CD4-positive, alpha-beta memory T cell (primary cell): ENCODE measurements around the gene ADCY9. TPM values are rescaled to one million over a fixed set of nuclear protein-coding genes. Genes with fewer than 3 reads are reported as not detected.

Source experiments
- CTCF ChIA-PET: fragments of 350-600 bp; sonication (Branson Sonifier 250); formaldehyde crosslinking; loops from one replicate; lab custom pipeline; 2021; ENCODE audit warnings: inconsistent platforms; ENCODE audit not compliant: partially characterized antibody; lab: Charles Lee
- POLR2A ChIA-PET: fragments of 350-600 bp; sonication (Branson Sonifier 250); formaldehyde crosslinking; loops from one replicate; lab custom pipeline; 2021; ENCODE audit not compliant: partially characterized antibody; lab: Charles Lee
- DNase-seq, 5 donors: peaks; one replicate each; pipeline versions ENCODE4 v3.0.0 to v3.0.0-alpha.2; 2020 to 2022; ENCODE audit warnings: mixed read lengths in 1 of 5
- H3K27ac ChIP-seq: one replicate; pipeline ENCODE4 v1.7.0; 2013; ENCODE audit warnings: low read depth, low read length
- H3K27me3 ChIP-seq: 2 replicates; pipeline ENCODE4 v1.7.0; 2013; ENCODE audit warnings: mild to moderate bottlenecking, low read length, moderate library complexity; ENCODE audit not compliant: insufficient read depth
- H3K36me3 ChIP-seq: 2 replicates; pipeline ENCODE4 v1.7.0; 2013; ENCODE audit warnings: mild to moderate bottlenecking, low read length, moderate library complexity; ENCODE audit not compliant: insufficient read depth
- H3K4me1 ChIP-seq: 2 replicates; pipeline ENCODE4 v1.7.0; 2013; ENCODE audit warnings: mild to moderate bottlenecking, low read length, moderate library complexity; ENCODE audit not compliant: insufficient read depth
- H3K4me3 ChIP-seq, 2 donors: one replicate each; pipeline ENCODE4 v1.7.0; 2013; ENCODE audit warnings: low read length in 2 of 2, mild to moderate bottlenecking in 1 of 2
- H3K9me3 ChIP-seq, 2 donors: one replicate each; pipeline ENCODE4 v1.7.0; 2013; ENCODE audit warnings: low read length in 2 of 2, control low read depth in 1 of 2; ENCODE audit not compliant: control insufficient read depth in 1 of 2
- H3K27ac Mint-ChIP-seq, 7 donors: one replicate each; pipeline ENCODE4 v1.8.0; 2020 to 2021; ENCODE audit warnings: mixed read lengths in 7 of 7, mild to moderate bottlenecking in 6 of 7, inconsistent platforms in 3 of 7, moderate library complexity in 3 of 7
- H3K27me3 Mint-ChIP-seq, 2 donors: one replicate each; pipeline ENCODE4 v1.8.0; 2020 to 2021; ENCODE audit warnings: mixed read lengths in 2 of 2
- H3K36me3 Mint-ChIP-seq, 2 donors: one replicate each; pipeline ENCODE4 v1.8.0; 2020 to 2021; ENCODE audit warnings: mixed read lengths in 2 of 2, inconsistent platforms in 1 of 2, mild to moderate bottlenecking in 1 of 2
- H3K4me1 Mint-ChIP-seq, 4 donors: one replicate each; pipeline ENCODE4 v1.8.0; 2020 to 2021; ENCODE audit warnings: mixed read lengths in 4 of 4, mild to moderate bottlenecking in 1 of 4
- H3K4me3 Mint-ChIP-seq, 8 donors: one replicate each; pipeline ENCODE4 v1.8.0; 2020 to 2021; ENCODE audit warnings: mixed read lengths in 8 of 8, mild to moderate bottlenecking in 7 of 8, moderate library complexity in 6 of 8, inconsistent platforms in 3 of 8
- H3K9me3 Mint-ChIP-seq, 8 donors: one replicate each; pipeline ENCODE4 v1.8.0; 2020 to 2021; ENCODE audit warnings: mixed read lengths in 8 of 8, mild to moderate bottlenecking in 5 of 8, inconsistent platforms in 3 of 8, moderate library complexity in 1 of 8
- intact Hi-C: fragments of 100-400 bp; cut with micrococcal nuclease; formaldehyde crosslinking; loops from one replicate; pipeline ENCODE4 v1.15.1; 2023
- polyA plus RNA-seq, 2 donors: library from polyadenylated mRNA; unstranded; fragments of 300-500 nt; fragmentation: Illumina TruSeq; gene quantifications; one replicate each; pipeline ENCODE4 v1.2.3, GENCODE V29; 2021
- total RNA-seq, 2 experiments: library from RNA; stranded (reverse); gene quantifications; one replicate each; pipeline ENCODE4 v1.2.3, GENCODE V29; 2021

The ADCY9 gene
- total and polyA plus RNA-seq, 4 experiments from 2014 or later, result 0.26 to 8.1 (median 4.5) TPM

- Mint-ChIP-seq H3K36me3 (no peaks in the 10 kb centered on the region), H3K27ac (no peak overlapping the region), H3K27me3 (peaks cover 4 to 6% of the 10 kb centered on the region in 2 donors), H3K4me3 (no peak overlapping the region), H3K9me3 (peaks cover 0 to 2% (median 0%) of the 10 kb centered on the region in 8 donors), H3K4me1 (peaks cover 12 to 21% (median 12%) of the 10 kb centered on the region in 4 donors)
- DNase-seq, result no peak
- intact Hi-C loops, result no loop called here
- H3K9me3 ChIP-seq, result no peaks in the 10 kb centered on the region
- H3K27me3 ChIP-seq, result no peaks in the 10 kb centered on the region
- ChIA-PET POLR2A (no interaction called here), CTCF (no interaction called here)
- H3K36me3 ChIP-seq, result no peaks in the 10 kb centered on the region
- H3K4me3 ChIP-seq, result no peak overlapping the region
- peaks cover 11% of the 10 kb centered on the region for H3K4me1 ChIP-seq
- H3K27ac ChIP-seq, result no peak overlapping the region
Observed at GRCh38 chr16:4138713-4139112, 22.5 kb upstream of the ADCY9 start.

- peaks cover 0 to 2% (median 0%) of the 10 kb centered on the region in 8 donors for H3K9me3 Mint-ChIP-seq
- ChIA-PET CTCF (no interaction called here), POLR2A (no interaction called here)
- no peak overlapping the region for H3K4me3 Mint-ChIP-seq
- H3K36me3 Mint-ChIP-seq, result no peaks in the 10 kb centered on the region
- Histone ChIP-seq H3K27me3 (no peaks in the 10 kb centered on the region), H3K27ac (no peak overlapping the region), H3K36me3 (no peaks in the 10 kb centered on the region), H3K9me3 (no peaks in the 10 kb centered on the region), H3K4me1 (peaks cover 4% of the 10 kb centered on the region), H3K4me3 (no peak overlapping the region)
- no peak for DNase-seq
- no peak overlapping the region for H3K27ac Mint-ChIP-seq
- intact Hi-C loops, result no loop called here
- peaks cover 6% of the 10 kb centered on the region in 2 donors for H3K27me3 Mint-ChIP-seq
- peaks cover 4 to 11% (median 8%) of the 10 kb centered on the region in 4 donors for H3K4me1 Mint-ChIP-seq
Observed at GRCh38 chr16:4137438-4137837, 21.2 kb upstream of the ADCY9 start.

DNA sequence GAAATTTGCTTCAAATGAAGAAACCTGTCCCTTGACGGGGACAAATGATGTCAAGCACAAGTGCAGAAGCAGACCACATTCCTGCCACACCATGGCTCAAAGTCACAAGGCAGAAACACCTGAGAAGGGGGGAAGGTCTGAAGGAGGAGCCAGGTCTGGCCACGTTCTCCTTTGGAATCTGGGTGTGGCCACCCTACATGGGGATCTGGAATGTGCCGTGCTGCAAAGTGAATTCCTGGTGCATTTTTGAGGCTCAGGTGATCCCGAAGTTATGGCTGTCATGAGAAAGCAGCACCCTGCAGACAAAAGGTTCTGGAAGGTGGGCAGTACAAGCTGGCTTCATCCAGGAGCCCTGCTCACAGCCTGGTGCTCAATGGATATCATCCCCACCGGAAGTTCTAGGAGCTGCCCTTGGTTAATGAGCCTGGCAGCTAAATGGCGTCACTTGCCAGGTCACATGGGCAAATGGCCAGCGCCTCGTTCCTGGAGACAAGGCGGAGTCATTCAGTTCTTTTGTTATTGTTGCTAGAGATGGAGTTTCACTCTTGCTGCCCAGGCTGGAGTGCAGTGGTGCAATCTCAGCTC is 20.1 kb upstream of the ADCY9 start:
- CTCF ChIA-PET, result no interaction called here
- no peak overlapping the region for H3K4me3 Mint-ChIP-seq
- no peaks in the 10 kb centered on the region for H3K36me3 ChIP-seq

DNA sequence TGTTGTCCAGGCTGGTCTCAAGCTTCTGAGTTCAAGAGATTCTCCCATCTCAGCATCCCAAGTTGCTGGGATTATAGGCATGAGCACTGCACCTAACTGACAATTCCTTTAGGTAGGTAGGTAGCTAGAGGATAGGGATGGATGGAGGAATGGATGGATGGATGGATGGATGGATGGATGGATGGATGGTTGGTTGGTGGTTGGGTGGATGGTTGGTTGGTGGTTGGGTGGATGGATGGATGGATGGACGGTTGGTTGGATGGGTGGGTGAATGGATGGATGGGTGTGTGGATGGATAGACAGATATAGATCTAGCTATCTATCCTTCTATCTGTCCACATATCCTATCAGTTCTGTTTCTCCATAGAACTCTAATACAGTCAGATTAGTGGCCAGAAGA is 19.3 kb upstream of the ADCY9 start:
- CTCF ChIA-PET, result no interaction called here
- Histone ChIP-seq H3K9me3 (no peaks in the 10 kb centered on the region), H3K27me3 (no peaks in the 10 kb centered on the region), H3K4me1 (no peaks in the 10 kb centered on the region), H3K27ac (no peak overlapping the region), H3K36me3 (no peaks in the 10 kb centered on the region), H3K4me3 (no peak overlapping the region)
- Mint-ChIP-seq H3K27ac (peak overlapping the region in 3 of 7 donors; percentile 9 to 31 (median 27)), H3K9me3 (no peaks in the 10 kb centered on the region), H3K36me3 (no peaks in the 10 kb centered on the region), H3K27me3 (peaks cover 6 to 7% of the 10 kb centered on the region in 2 donors), H3K4me1 (peaks cover 0 to 4% (median 0%) of the 10 kb centered on the region in 4 donors), H3K4me3 (no peak overlapping the region)
- intact Hi-C loops, result no loop called here
- DNase-seq, result no peak
- POLR2A ChIA-PET, result no interaction called here

More for the DNA sequence above, 20.1 kb upstream of the ADCY9 start:
- H3K9me3 ChIP-seq, result no peaks in the 10 kb centered on the region
- H3K4me1 ChIP-seq, result no peaks in the 10 kb centered on the region
- no peaks in the 10 kb centered on the region for H3K27me3 ChIP-seq
- Mint-ChIP-seq H3K9me3 (no peaks in the 10 kb centered on the region), H3K27ac (peak overlapping the region in 1 of 7 donors; percentile 69), H3K27me3 (peaks cover 6% of the 10 kb centered on the region in 2 donors), H3K36me3 (no peaks in the 10 kb centered on the region), H3K4me1 (peaks cover 0 to 6% (median under 1%) of the 10 kb centered on the region in 4 donors)
- intact Hi-C loops, result no loop called here
- H3K27ac ChIP-seq, result no peak overlapping the region
- POLR2A ChIA-PET, result no interaction called here
- no peak for DNase-seq
- H3K4me3 ChIP-seq, result no peak overlapping the region

DNA sequence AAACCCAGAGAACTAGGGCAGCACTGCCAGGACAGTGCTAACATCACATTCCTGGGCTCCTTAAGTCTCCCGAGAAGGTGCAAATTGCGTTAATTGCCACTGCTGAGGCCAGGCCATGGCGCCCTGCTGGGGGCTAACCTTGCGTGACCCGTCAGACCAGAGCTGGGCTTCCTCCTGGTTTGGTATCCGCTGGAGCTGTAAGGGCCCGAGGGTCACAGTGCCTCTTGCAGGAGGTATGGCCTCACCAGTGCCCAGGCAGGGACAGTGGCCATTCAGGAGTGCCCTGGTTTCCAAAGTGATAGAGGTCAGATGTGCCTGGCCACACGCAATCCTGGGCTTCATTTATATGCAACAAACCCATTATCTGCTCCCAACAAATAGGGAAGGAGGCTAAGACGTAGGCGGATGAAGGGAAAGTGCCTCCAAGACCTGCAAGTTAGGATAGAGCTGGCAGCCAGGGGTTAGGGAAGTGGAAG is 17.7 kb upstream of the ADCY9 start:
- no peaks in the 10 kb centered on the region for H3K36me3 Mint-ChIP-seq
- Histone ChIP-seq H3K27me3 (no peaks in the 10 kb centered on the region), H3K4me1 (no peaks in the 10 kb centered on the region), H3K36me3 (no peaks in the 10 kb centered on the region), H3K27ac (no peak overlapping the region), H3K9me3 (no peaks in the 10 kb centered on the region), H3K4me3 (no peak overlapping the region)
- peaks cover 0 to 4% (median 0%) of the 10 kb centered on the region in 4 donors for H3K4me1 Mint-ChIP-seq
- no peak for DNase-seq
- peaks cover 11 to 12% of the 10 kb centered on the region in 2 donors for H3K27me3 Mint-ChIP-seq
- no peaks in the 10 kb centered on the region for H3K9me3 Mint-ChIP-seq
- intact Hi-C loops, result no loop called here
- H3K4me3 Mint-ChIP-seq, result no peak overlapping the region
- CTCF ChIA-PET, result no interaction called here
- no peak overlapping the region for H3K27ac Mint-ChIP-seq
- POLR2A ChIA-PET, result no interaction called here

GRCh38 chr16:4131621-4132020 is 15.4 kb upstream of the ADCY9 start:
- POLR2A ChIA-PET, result no interaction called here
- Histone ChIP-seq H3K27me3 (no peaks in the 10 kb centered on the region), H3K27ac (no peak overlapping the region), H3K4me1 (no peaks in the 10 kb centered on the region), H3K36me3 (no peaks in the 10 kb centered on the region), H3K4me3 (no peak overlapping the region), H3K9me3 (no peaks in the 10 kb centered on the region)
- H3K27me3 Mint-ChIP-seq, result peaks cover 11 to 12% of the 10 kb centered on the region in 2 donors
- H3K4me3 Mint-ChIP-seq, result no peak overlapping the region
- peaks cover 0 to 4% (median 0%) of the 10 kb centered on the region in 4 donors for H3K4me1 Mint-ChIP-seq
- intact Hi-C loops, result no loop called here
- H3K9me3 Mint-ChIP-seq, result no peaks in the 10 kb centered on the region
- H3K36me3 Mint-ChIP-seq, result no peaks in the 10 kb centered on the region
- H3K27ac Mint-ChIP-seq, result no peak overlapping the region
- DNase-seq, result no peak
- CTCF ChIA-PET, result no interaction called here

- no peaks in the 10 kb centered on the region for H3K4me1 Mint-ChIP-seq
- H3K36me3 ChIP-seq, result no peaks in the 10 kb centered on the region
- peaks cover 7 to 10% of the 10 kb centered on the region in 2 donors for H3K27me3 Mint-ChIP-seq
- CTCF ChIA-PET, result interaction anchor here (1.3 kb wide), 1 partner anchor 129 kb away, joined by 3 read pairs; no protein-coding TSS in a partner anchor
- H3K4me3 ChIP-seq, result no peak overlapping the region
- no peaks in the 10 kb centered on the region for H3K27me3 ChIP-seq
- no peak overlapping the region for H3K27ac Mint-ChIP-seq
- no peak for DNase-seq
- no peaks in the 10 kb centered on the region for H3K4me1 ChIP-seq
- intact Hi-C loops, result no loop called here
- H3K9me3 ChIP-seq, result no peaks in the 10 kb centered on the region
- H3K4me3 Mint-ChIP-seq, result no peak overlapping the region
- no peak overlapping the region for H3K27ac ChIP-seq
- no peaks in the 10 kb centered on the region for H3K36me3 Mint-ChIP-seq
- H3K9me3 Mint-ChIP-seq, result peaks cover 0 to 2% (median 0%) of the 10 kb centered on the region in 8 donors
- POLR2A ChIA-PET, result no interaction called here
Observed at GRCh38 chr16:4124535-4125294, 8.5 kb upstream of the ADCY9 start.
